Measurements from ENCODE around the gene SRSF8. TPM values are rescaled to one million over a fixed set of nuclear protein-coding genes. Genes with fewer than 3 reads are reported as not detected.
A peak's percentile ranks its signal among the peaks of the same experiment; 100 is the strongest.

Gene SRSF8
- total RNA-seq, 1 experiment from 2014 or later = 31.0 TPM

DNA sequence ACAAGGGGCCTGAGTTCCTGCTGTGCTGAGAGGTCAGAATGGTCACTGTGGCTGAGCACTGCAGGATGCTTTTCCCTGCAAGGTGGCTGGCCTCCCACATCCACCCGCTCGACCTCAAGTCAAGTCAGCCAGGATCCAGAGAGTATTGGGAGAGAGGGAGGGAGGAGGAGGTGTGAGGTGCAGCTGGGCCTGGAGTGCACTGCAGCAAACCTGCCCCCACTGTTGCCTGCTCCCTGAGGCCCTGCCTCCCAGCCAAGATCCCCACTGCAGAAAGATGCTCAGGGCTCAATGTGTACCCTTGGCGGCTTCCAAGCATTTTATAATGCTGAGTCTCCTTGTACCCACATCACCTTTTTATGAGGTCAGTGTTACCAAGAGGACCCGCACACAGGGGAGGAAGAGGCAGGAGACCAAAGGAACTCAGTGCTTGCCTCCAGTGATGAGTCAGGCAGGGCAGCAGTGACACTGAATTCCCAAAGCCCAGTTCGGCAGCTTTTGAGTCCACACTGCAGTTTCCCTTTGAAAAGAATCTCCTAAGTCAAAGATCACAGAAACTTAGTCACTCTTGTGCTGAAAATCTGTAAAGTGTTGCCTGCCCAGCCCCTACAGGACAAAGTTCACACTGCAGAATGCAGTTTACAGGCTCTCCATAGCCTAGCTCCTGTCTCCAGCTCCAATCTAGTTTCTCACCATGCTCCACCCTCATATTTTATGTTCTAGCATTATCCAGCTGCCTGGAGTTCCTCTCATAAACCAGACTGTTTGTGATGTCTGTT lies 26.0 kb downstream of the SRSF8 start (continued):
- peak; percentile 23; the same call in 1 of the 2 replicates for TF ChIP-seq POLR2AphosphoS5 (IDR thresholded peaks at IDR 0.05; ENCODE audit: low read depth, low read length)
- TF ChIP-seq, protein P1, sequence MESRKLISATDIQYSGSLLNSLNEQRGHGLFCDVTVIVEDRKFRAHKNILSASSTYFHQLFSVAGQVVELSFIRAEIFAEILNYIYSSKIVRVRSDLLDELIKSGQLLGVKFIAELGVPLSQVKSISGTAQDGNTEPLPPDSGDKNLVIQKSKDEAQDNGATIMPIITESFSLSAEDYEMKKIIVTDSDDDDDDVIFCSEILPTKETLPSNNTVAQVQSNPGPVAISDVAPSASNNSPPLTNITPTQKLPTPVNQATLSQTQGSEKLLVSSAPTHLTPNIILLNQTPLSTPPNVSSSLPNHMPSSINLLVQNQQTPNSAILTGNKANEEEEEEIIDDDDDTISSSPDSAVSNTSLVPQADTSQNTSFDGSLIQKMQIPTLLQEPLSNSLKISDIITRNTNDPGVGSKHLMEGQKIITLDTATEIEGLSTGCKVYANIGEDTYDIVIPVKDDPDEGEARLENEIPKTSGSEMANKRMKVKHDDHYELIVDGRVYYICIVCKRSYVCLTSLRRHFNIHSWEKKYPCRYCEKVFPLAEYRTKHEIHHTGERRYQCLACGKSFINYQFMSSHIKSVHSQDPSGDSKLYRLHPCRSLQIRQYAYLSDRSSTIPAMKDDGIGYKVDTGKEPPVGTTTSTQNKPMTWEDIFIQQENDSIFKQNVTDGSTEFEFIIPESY (IDR thresholded peaks at IDR 0.05; ENCODE audit: extremely low read depth, insufficient replicate concordance, low read length) = no peak

- Histone ChIP-seq H3K4me3 (replicated peaks in 1 of 2; ENCODE audit: low read depth in 1 of 2, low read length in 2 of 2) (no peak overlapping the region), H3K4me1 (ENCODE audit: control insufficient read depth in 1 of 2, insufficient read depth in 2 of 2, low read length in 2 of 2) (peaks cover 52 to 71% of the 10 kb centered on the region in 2 experiments), H3K27me3 (ENCODE audit: insufficient read depth, low read length) (no peaks in the 10 kb centered on the region), H3K9ac (ENCODE audit: low read length) (peak overlapping the region; percentile 4; the same call in 1 of the 2 replicates), H4K20me1 (ENCODE audit: insufficient read depth) (no peaks in the 10 kb centered on the region), H3K27ac (ENCODE audit: low read depth, low read length) (peak overlapping the region; percentile 57), H3K4me2 (ENCODE audit: low read length) (peak overlapping the region; percentile 91), H3K36me3 (ENCODE audit: control insufficient read depth in 1 of 2, insufficient read depth in 2 of 2, low read length in 2 of 2) (no peaks in the 10 kb centered on the region), H2AFZ (ENCODE audit: low read depth, low read length, poor library complexity, severe bottlenecking) (no peak overlapping the region), H3K79me2 (ENCODE audit: insufficient read depth, low read length) (peaks cover 43% of the 10 kb centered on the region; the same call in 1 of the 2 replicates), H3K9me3 (ENCODE audit: control insufficient read depth in 1 of 2, insufficient read depth in 1 of 2, low read depth in 1 of 2, low read length in 2 of 2) (no peaks in the 10 kb centered on the region), H3K9me2 (ENCODE audit: insufficient read depth) (no peaks in the 10 kb centered on the region)
- no TSS peak for BruUV-seq (replicated peaks)
- ChIA-PET RAD21 (ENCODE audit: low non-redundant PET in 1 of 2, low total read pairs in 2 of 2, uncharacterized antibody in 2 of 2, unreplicated experiment in 2 of 2) (no interaction called here), POLR2A (interaction anchor here (0.9 to 4.9 kb wide), 4 partner anchors 14 to 54 kb away, joined by 3 to 28 read pairs (median 4); partner anchors contain the start of gene SRSF8), CTCF (interaction anchor here (1.7 to 4.3 kb wide), 2 partner anchors 9 to 26 kb away, joined by 6 to 23 read pairs; partner anchors contain the start of gene SRSF8)
- intact Hi-C loops (cut with micrococcal nuclease) = loop anchor here (2.0 kb wide), 1 partner anchor 25 kb away; no protein-coding TSS in a partner anchor
- DNase-seq (ENCODE audit: low read depth, low spot score) (no peak), ATAC-seq (no peak)
- no peak for TF ChIP-seq ATF3 (IDR thresholded peaks at IDR 0.05)
- TF ChIP-seq CBX3 (IDR thresholded peaks at IDR 0.05; ENCODE audit: low read depth) = no peak
- TF ChIP-seq SRF (IDR thresholded peaks at IDR 0.05; ENCODE audit: low read depth) = no peak
- TF ChIP-seq SP1 (IDR thresholded peaks at IDR 0.05; ENCODE audit: low read depth) = no peak
- no peak for TF ChIP-seq ELF1 (IDR thresholded peaks at IDR 0.05; ENCODE audit: borderline replicate concordance, low read depth)
- no peak for TF ChIP-seq POLR2AphosphoS5 (IDR thresholded peaks at IDR 0.05; ENCODE audit: low read depth, low read length)
- TF ChIP-seq EGR1 (IDR thresholded peaks at IDR 0.05; ENCODE audit: low read depth) = no peak
- TF ChIP-seq, protein P1 (IDR thresholded peaks at IDR 0.05; ENCODE audit: extremely low read depth, insufficient replicate concordance, low read length) = no peak
- TF ChIP-seq EZH2 (IDR thresholded peaks at IDR 0.05) = no peak
Observed at GRCh38 chr11:95093548-95093947, 26.8 kb downstream of the SRSF8 start.
